SK-N-MC (cell line): ENCODE results near the gene SLC6A12.
"Not testable (repeated sequence)": the region's sequence is repeated elsewhere in the genome, so short reads cannot be mapped to it uniquely, and the experiment has no call there.

Source experiments
- DNase-seq: peaks from one replicate; pipeline ENCODE4 v3.0.0-alpha.2; 2011; ENCODE audit warnings: low read depth, low spot score
- H3K27ac ChIP-seq: fragments of 200-600 bp; sonication (generic); 2 replicates; pipeline ENCODE4 v1.5.1; 2016; ENCODE audit warnings: mixed run types
- H3K36me3 ChIP-seq: fragments of 200-600 bp; sonication (generic); 2 replicates; pipeline ENCODE4 v1.6.1; 2017; ENCODE audit warnings: antibody characterized with exemption, low read length, mixed read lengths; ENCODE audit not compliant: insufficient read depth
- H3K4me3 ChIP-seq: fragments of 200-600 bp; sonication (generic); 2 replicates; pipeline ENCODE4 v1.5.1; 2016
- H3K9ac ChIP-seq: fragments of 200-600 bp; sonication (generic); 2 replicates; pipeline ENCODE4 v1.8.0; 2017; ENCODE audit warnings: mixed run types, mixed read lengths; ENCODE audit not compliant: insufficient read length
- H3K9me3 ChIP-seq: fragments of 200-600 bp; sonication (generic); 2 replicates; pipeline ENCODE4 v1.6.1; 2017; ENCODE audit warnings: low read depth, mild to moderate bottlenecking, antibody characterized with exemption, low read length, moderate library complexity, mixed read lengths
- EZH2 ChIP-seq: fragments of 200-600 bp; sonication (generic); IDR thresholded peaks from one replicate; pipeline ENCODE4 v1.6.1; 2017; ENCODE audit warnings: antibody characterized with exemption
- FOXP2 ChIP-seq: optimal IDR thresholded peaks from 2 replicates; pipeline ENCODE3; 2011; ENCODE audit warnings: mild to moderate bottlenecking, moderate library complexity; ENCODE audit not compliant: insufficient read depth; ENCODE audit errors: extremely low read length, control extremely low read depth
- POLR2AphosphoS5 ChIP-seq: IDR thresholded peaks from 2 replicates; pipeline ENCODE4 v1.6.1; 2012; ENCODE audit warnings: mild to moderate bottlenecking, low read depth, low read length, borderline replicate concordance

The SLC6A12 gene

DNA sequence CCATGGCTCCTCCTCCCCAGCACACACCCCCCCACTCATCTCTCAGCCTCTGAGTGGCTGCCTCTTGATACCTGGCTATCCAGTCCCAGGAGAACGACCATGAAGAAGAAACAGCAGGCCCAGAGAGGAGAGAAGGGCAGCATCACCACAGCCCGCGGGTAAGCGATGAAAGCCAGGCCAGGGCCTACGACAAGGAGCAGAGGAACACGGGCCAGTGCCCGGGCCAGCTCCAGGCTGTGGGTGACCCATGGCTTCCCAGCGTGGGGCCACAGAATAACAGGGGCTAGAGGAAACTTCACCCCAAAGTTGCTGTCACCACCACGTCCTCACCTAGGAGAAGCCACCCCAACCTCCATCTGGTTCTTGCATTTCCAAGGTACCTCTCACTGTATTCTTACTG lies 10.4 kb upstream of the SLC6A12 start:
- TF ChIP-seq EZH2 (no peak), POLR2AphosphoS5 (no peak), FOXP2 (no peak)
- no peaks in the 10 kb centered on the region for H3K9me3 ChIP-seq
- H3K4me3 ChIP-seq: no peak overlapping the region
- H3K9ac ChIP-seq: no peak overlapping the region
- no peaks in the 10 kb centered on the region for H3K36me3 ChIP-seq
- no peak for DNase-seq
- no peak overlapping the region for H3K27ac ChIP-seq

DNA sequence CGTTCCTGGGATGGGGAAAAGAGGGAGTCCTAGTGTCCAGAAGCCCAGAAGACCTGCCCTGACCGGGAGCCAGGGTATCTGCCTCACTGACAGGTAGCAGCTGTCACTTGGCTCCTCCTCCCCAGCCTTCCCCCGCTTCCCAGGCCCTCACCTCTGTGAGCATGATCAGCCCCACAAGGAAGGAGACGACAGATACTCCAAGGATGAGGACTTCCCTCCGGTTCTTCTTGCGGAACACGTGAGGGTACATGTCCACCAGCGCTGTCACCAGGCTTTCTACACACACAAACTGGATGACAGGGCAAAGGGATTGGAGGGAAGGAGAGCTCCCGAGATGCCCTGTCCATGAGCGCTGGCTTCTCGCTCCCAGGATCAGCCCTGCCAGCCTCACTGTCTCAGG lies 9.9 kb upstream of the SLC6A12 start:
- Histone ChIP-seq H3K9me3 (no peaks in the 10 kb centered on the region), H3K4me3 (no peak overlapping the region), H3K9ac (no peak overlapping the region), H3K27ac (no peak overlapping the region), H3K36me3 (no peaks in the 10 kb centered on the region)
- no peak for DNase-seq
- no peak for TF ChIP-seq POLR2AphosphoS5
- TF ChIP-seq FOXP2: no peak
- no peak for TF ChIP-seq EZH2

DNA sequence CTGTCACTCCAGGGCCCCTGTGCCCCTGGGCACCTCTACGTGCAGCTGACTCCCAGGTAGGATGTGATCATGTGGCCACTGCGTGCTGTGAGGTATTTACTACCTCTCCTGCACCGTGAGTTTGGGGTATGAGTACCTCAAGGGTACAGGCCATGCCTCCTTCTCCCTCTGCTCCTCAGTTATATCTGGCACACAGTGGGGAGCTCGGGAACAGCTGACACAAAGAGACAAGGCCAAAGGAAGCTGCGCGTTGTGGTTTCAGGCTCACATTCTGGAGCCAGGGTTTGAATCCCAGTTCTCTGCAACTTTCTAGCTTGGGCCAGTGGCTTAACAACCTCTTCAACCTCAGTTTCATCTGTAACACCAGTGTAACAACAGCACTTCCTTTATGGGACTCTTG lies 7.8 kb upstream of the SLC6A12 start:
- H3K9ac ChIP-seq: no peak overlapping the region
- H3K9me3 ChIP-seq: no peaks in the 10 kb centered on the region
- no peak overlapping the region for H3K4me3 ChIP-seq
- TF ChIP-seq FOXP2 (no peak), POLR2AphosphoS5 (no peak), EZH2 (no peak)
- H3K27ac ChIP-seq: no peak overlapping the region
- no peak for DNase-seq
- no peaks in the 10 kb centered on the region for H3K36me3 ChIP-seq

DNA sequence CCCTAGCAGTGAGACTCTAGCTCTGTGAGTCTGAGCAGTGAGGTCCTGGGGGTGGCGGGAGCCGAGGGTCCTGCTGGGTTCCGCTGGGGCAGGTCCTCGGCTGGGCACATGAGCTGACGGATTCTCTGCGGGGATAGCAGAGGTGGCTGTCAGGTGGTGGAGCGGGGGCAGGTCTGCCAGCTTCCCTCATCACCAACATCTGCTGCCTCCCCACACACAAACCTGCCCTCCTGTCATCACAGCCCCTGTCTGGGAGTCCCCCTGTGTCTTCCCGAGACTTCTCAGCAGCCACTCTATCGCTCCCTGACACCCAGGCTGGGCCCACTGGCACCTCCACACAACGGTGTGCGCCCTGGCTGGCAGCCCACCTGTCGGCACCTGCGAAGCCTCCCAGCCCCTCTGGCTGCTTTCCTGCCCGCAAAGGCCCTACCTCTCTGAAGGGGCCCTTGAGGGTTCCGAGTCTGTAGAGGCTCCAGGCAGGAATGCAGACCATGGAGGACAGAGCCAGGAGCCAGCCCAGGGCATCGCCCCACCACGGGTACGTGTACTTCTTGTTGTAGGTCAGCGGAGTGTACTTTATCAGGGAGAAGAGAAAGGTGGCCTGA lies 7.1 kb upstream of the SLC6A12 start:
- H3K9ac ChIP-seq: no peak overlapping the region
- no peaks in the 10 kb centered on the region for H3K36me3 ChIP-seq
- TF ChIP-seq FOXP2 (no peak), POLR2AphosphoS5 (no peak), EZH2 (no peak)
- H3K27ac ChIP-seq: no peak overlapping the region
- H3K9me3 ChIP-seq: no peaks in the 10 kb centered on the region
- no peak for DNase-seq
- no peak overlapping the region for H3K4me3 ChIP-seq

DNA sequence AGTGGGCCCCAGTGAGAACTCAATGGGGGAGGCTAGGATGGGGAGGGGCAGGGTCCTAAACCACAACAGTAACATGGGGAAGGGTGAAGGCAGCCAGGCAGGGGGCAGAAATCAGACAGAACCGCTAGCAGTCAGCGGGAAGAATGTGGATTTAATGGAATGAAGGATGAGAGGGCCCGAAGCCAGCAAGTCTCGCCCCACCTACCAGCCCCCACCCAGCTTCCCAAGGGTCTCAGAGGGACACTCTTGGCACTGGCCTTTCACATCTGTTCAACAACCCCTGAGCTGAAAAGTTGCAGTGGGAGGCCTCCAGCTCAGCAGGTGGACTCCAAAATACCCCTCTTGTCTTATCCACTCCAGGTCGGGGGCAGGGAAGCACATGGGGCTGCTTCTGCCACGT lies 6.5 kb upstream of the SLC6A12 start:
- no peak for DNase-seq
- no peak for TF ChIP-seq POLR2AphosphoS5
- no peak for TF ChIP-seq FOXP2
- TF ChIP-seq EZH2: no peak
- no peak overlapping the region for H3K9ac ChIP-seq
- H3K36me3 ChIP-seq: no peaks in the 10 kb centered on the region
- no peaks in the 10 kb centered on the region for H3K9me3 ChIP-seq
- H3K4me3 ChIP-seq: no peak overlapping the region
- H3K27ac ChIP-seq: no peak overlapping the region

DNA sequence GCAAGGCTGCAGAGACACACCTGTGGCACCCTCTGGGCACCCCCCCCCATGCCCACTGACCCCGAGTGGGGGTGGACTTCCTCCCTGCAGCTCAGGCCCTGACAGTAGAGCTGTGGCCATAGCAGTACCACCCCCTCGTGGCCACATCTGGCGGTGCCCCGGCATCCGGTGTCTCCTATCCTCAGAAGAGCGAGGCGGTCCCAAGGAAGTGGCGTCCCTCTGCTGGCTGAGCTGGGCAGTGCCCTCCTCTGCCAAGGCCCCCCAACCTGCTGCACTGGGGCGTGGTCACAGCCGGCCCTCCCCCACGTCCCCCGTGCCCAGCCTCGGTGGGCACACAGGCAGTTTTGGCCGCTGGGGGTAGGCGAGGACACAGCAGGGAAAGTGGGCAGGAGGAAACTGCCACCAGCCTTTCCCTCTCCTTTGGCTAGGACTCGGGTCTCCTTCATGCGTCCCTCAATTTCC lies 6.0 kb upstream of the SLC6A12 start:
- Histone ChIP-seq H3K9ac (no peak overlapping the region), H3K9me3 (no peaks in the 10 kb centered on the region), H3K4me3 (no peak overlapping the region), H3K27ac (no peak overlapping the region), H3K36me3 (no peaks in the 10 kb centered on the region)
- TF ChIP-seq EZH2 (no peak), POLR2AphosphoS5 (no peak), FOXP2 (no peak)
- DNase-seq: no peak

DNA sequence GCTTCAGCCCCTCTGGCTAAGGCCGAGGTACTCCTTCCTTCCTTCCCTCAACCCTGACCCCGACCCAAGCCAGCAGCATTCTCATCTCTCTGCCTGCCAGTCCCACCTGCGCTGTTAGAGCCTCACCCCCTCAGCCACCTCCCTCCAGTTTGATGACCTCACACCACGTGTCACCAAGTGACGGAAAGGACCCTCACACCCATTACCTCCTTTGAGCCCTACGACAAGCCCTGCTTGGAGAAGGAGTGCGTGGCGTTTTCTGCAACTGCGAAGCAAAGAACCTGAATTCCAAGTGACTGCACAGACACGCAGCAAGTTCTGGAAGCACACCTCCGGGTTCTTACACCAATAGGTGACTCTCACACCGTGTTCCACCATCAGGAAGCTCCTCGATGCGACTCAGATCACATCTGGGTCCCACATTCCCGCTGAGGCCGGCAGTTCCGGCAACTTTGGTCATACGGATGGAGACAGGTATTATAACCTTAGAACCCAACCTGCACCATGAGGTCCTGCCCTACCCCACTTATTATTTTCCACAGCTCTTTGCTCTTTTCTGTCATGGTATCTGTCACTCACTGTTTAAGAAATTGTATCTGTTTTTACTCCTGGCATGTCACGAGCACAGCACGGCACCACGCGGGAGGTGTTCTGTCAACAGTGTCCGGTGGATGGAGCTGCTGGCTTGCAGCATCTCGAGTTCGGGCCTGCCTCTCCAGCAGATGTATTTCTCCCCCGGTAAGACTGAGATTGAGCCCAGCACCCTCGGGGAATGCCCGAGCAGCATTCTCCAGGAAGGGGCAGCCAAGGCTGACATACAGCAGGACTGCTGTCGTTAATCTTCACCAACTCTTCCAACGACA lies 5.0 kb upstream of the SLC6A12 start:
- TF ChIP-seq EZH2 (no peak), POLR2AphosphoS5 (no peak), FOXP2 (no peak)
- Histone ChIP-seq H3K9me3 (no peaks in the 10 kb centered on the region), H3K4me3 (no peak overlapping the region), H3K36me3 (no peaks in the 10 kb centered on the region), H3K27ac (no peak overlapping the region), H3K9ac (no peak overlapping the region)
- DNase-seq: no peak

DNA sequence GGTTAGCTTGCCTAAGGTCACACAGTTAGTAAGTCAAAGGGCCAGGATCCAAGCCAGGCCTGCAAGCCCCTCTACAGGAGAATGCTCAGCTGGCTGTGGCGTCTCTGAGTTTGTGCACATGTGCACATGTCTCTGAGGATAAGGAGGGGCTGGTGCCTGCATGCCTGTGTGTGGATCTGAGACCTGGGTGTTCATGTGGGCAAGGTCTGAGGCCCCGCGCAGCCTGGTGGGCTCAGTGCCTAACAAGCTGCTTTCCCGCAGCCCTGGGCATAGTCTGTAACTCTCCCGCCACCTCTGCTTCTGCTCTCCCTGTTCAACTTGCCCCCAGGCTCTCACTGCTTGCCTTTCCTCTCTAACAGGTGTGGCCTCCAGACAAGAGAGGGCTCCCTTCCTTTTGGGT lies 4.3 kb upstream of the SLC6A12 start:
- no peaks in the 10 kb centered on the region for H3K36me3 ChIP-seq
- TF ChIP-seq EZH2 (no peak), FOXP2 (no peak), POLR2AphosphoS5 (no peak)
- H3K9ac ChIP-seq: no peak overlapping the region
- DNase-seq: no peak
- no peak overlapping the region for H3K4me3 ChIP-seq
- H3K27ac ChIP-seq: no peak overlapping the region
- no peaks in the 10 kb centered on the region for H3K9me3 ChIP-seq

DNA sequence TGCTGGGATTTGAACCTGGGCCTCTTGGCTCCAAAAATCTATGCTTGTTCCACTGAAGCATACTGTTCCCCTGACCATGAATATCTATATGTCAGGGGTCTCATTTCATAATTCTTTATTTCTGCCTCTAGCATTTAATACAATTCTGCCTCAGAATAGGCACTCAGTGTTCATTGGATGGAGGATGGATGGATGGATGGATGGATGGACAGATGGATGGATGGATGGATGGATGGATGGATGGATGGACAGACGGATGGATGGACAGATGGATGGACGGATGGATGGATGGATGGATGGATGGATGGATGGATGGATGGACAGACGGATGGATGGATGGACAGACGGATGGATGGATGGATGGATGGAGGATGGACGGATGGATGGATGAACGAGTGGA lies 3.1 kb upstream of the SLC6A12 start:
- H3K36me3 ChIP-seq: not testable (repeated sequence)

More for the DNA sequence above, 3.1 kb upstream of the SLC6A12 start:
- not testable (repeated sequence) for H3K4me3 ChIP-seq, DNase-seq, H3K27ac ChIP-seq, H3K9ac ChIP-seq, H3K9me3 ChIP-seq
